GM19238 (cell line): ENCODE results near the gene ISG15.
"Not testable (repeated sequence)": the region's sequence is repeated elsewhere in the genome, so short reads cannot be mapped to it uniquely, and the experiment has no call there.

Source experiments
- DNase-seq: peaks from one replicate; pipeline ENCODE4 v3.0.0; 2011; ENCODE audit warnings: low spot score; ENCODE audit not compliant: insufficient read length

Gene ISG15

GRCh38 chr1:1044455-1045078, 31.3 kb downstream of the ISG15 start:
- DNase-seq, result no peak

- no peak for DNase-seq
Observed at GRCh38 chr1:1045129-1045528, 31.8 kb downstream of the ISG15 start.

GRCh38 chr1:1046243-1046642, 32.9 kb downstream of the ISG15 start:
- no peak for DNase-seq

- no peak for DNase-seq
Observed at GRCh38 chr1:1046767-1047166, 33.5 kb downstream of the ISG15 start.

GRCh38 chr1:1047407-1047806, 34.1 kb downstream of the ISG15 start:
- DNase-seq, result no peak

GRCh38 chr1:1047963-1048362, 34.7 kb downstream of the ISG15 start:
- no peak for DNase-seq

- no peak for DNase-seq
Observed at GRCh38 chr1:1048765-1049164, 35.5 kb downstream of the ISG15 start.

- DNase-seq, result no peak
Observed at GRCh38 chr1:1049318-1050165, 36.2 kb downstream of the ISG15 start.

- DNase-seq, result no peak
Observed at GRCh38 chr1:1050577-1051052, 37.3 kb downstream of the ISG15 start.

GRCh38 chr1:1051127-1051810, 38.0 kb downstream of the ISG15 start:
- no peak for DNase-seq

- no peak for DNase-seq
Observed at GRCh38 chr1:1052003-1052840, 38.9 kb downstream of the ISG15 start.

GRCh38 chr1:1053022-1053421, 39.7 kb downstream of the ISG15 start:
- DNase-seq, result no peak

- DNase-seq, result no peak
Observed at GRCh38 chr1:1053682-1054081, 40.4 kb downstream of the ISG15 start.

- DNase-seq, result no peak
Observed at GRCh38 chr1:1054099-1054700, 40.9 kb downstream of the ISG15 start.

GRCh38 chr1:1054971-1055370, 41.7 kb downstream of the ISG15 start:
- DNase-seq, result no peak

- no peak for DNase-seq
Observed at GRCh38 chr1:1055841-1056736, 42.8 kb downstream of the ISG15 start.

GRCh38 chr1:1057769-1058087, 44.4 kb downstream of the ISG15 start:
- not testable (repeated sequence) for DNase-seq

- no peak for DNase-seq
Observed at GRCh38 chr1:1058088-1058905, 45.0 kb downstream of the ISG15 start.

- peak; percentile 49 for DNase-seq
Observed at GRCh38 chr1:1058921-1059493, 45.7 kb downstream of the ISG15 start.
